Measurements from ENCODE around the gene C1orf50. TPM values are rescaled to one million over a fixed set of nuclear protein-coding genes. Genes with fewer than 3 reads are reported as not detected.
"Not testable (repeated sequence)": the region's sequence is repeated elsewhere in the genome, so short reads cannot be mapped to it uniquely, and the experiment has no call there.

Gene C1orf50
- 2.5 and 4.8 TPM in 2 replicates for total RNA-seq (2012; rRNA removed)

DNA sequence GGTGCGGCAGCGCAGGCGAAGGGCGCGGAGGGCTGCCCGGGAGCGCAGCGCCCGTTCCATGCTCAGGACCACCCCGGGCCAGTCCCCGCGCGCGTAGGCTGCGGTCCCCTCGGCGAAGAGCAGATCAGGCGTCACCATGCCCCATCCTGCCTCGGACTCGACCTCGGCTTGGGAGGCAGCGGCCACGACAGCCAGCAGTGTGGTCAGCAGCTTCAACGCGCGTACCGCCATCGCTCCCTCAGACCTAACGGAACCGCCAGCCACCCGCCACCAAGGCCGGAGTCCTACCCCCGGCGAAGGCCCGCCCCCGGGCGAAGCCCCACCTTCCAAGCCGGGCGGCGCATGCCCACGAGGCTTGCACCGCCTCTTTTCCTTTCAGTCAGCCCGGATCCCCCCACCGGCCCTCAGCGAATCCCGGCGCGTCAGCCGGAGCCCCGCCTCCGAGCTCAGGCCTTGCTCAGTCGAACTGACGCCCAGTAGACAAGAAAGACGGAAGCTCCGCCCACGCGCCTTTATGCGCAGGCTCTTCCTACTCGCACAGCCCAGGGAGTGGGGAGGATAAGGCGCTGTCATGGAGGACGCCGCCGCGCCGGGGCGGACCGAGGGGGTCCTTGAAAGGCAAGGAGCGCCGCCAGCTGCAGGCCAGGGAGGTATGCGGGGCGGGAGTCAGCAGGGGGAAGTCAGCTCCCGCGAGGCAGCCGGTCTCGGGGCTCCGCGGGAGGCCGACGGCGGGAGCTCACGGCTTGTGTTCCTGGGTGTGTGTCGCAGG, at the start of gene C1orf50, which contains the start of gene P3H1:
TSS of gene C1orf50 (plus strand) at position 509 of the 769 bp plus-strand sequence. CDS start at position 572, 63 bp downstream.
TSS of gene P3H1 (minus strand) at position 288 of the 769 bp plus-strand sequence. CDS start at position 231, 57 bp downstream.
- H3K9ac ChIP-seq (ENCODE audit: low read depth, low read length): peak within 1 kb of the TSS; percentile 92
- H3K4me3 ChIP-seq (ENCODE audit: low read length): peak within 1 kb of the TSS; percentile 86
- H3K36me3 ChIP-seq (ENCODE audit: insufficient read depth, low read length): peaks cover 6% of the 10 kb centered on the region
- H3K9me3 ChIP-seq (replicated peaks; ENCODE audit: low read length): no peaks in the 10 kb centered on the region
- H3K27me3 ChIP-seq (ENCODE audit: control insufficient read depth, insufficient read depth, low read length): no peaks in the 10 kb centered on the region
- H3K4me2 ChIP-seq (ENCODE audit: low read length): peak within 1 kb of the TSS; percentile 90
- H3K4me1 ChIP-seq (ENCODE audit: control insufficient read depth, insufficient read depth, low read length): peaks cover 19% of the 10 kb centered on the region

DNA sequence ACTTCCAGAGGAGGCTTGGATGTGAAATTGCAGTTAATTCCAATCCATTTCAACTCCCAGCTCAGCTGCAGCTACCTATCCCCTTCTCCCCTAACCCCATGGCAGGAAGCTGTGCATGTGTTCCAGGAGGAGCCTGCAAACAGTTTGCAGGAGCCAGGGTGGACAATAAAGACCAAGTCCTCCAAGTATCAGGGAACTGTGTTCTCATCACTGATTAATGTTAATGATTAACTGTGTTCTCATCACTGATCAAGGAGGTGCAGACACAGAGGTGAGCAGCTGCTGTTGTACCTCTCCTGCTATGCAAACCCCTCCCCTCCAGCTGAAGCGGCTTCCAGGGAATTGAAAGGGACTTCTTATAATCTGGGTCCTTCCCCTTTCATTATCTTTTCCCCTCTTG, 46.2 kb upstream of the C1orf50 start:
- no peak overlapping the region for H3K4me3 ChIP-seq (ENCODE audit: low read length)
- H3K9ac ChIP-seq (ENCODE audit: low read depth, low read length): no peak overlapping the region
- H3K9me3 ChIP-seq (replicated peaks; ENCODE audit: low read length): no peaks in the 10 kb centered on the region
- H3K27me3 ChIP-seq (ENCODE audit: control insufficient read depth, insufficient read depth, low read length): no peaks in the 10 kb centered on the region
- no peaks in the 10 kb centered on the region for H3K4me1 ChIP-seq (ENCODE audit: control insufficient read depth, insufficient read depth, low read length)
- H3K4me2 ChIP-seq (ENCODE audit: low read length): no peak overlapping the region
- peaks cover 7% of the 10 kb centered on the region for H3K36me3 ChIP-seq (ENCODE audit: insufficient read depth, low read length)

DNA sequence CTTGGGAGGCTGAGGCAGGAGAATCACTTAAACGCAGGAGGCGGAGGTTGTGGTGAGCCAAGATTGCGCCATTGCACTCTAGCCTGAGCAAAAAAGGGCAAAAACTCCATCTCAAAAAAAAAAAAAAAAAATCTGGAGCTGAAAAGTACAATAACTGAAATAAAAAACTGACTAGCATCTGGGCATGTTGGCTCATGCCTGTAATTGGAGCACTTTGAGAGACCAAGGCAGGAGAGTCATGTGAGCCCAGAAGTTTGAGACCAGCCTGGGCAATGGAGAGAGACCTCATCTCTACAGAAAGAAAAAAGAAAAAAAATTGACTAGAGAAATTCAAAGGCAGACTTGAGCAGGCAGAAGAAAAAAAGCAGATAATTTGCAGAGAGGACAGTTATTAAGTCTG, 45.1 kb upstream of the C1orf50 start:
- Histone ChIP-seq H3K9me3 (replicated peaks; ENCODE audit: low read length) (no peaks in the 10 kb centered on the region), H3K9ac (ENCODE audit: low read depth, low read length) (no peak overlapping the region), H3K27me3 (ENCODE audit: control insufficient read depth, insufficient read depth, low read length) (no peaks in the 10 kb centered on the region), H3K36me3 (ENCODE audit: insufficient read depth, low read length) (peaks cover 5% of the 10 kb centered on the region), H3K4me2 (ENCODE audit: low read length) (no peak overlapping the region), H3K4me3 (ENCODE audit: low read length) (no peak overlapping the region), H3K4me1 (ENCODE audit: control insufficient read depth, insufficient read depth, low read length) (no peaks in the 10 kb centered on the region)

DNA sequence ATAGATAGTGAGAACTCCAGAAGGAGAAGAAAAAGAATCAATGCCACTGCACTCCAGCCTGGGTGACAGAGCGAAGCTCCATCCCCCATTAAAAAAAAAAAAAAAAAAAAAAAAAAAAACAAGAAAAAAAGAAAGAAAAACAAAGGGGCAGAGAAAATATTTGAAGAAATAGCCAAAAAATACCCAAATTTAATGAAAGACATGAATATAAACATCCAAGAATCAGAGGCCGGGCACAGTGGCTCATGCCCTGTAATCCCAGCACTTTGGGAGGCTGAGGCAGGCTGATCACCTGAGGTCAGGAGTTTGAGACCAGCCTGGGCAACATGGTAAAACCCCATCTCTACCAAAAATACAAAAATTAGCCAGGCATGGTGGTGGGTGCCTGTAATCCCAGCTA, 44.6 kb upstream of the C1orf50 start:
- not testable (repeated sequence) for H3K9me3 ChIP-seq (replicated peaks; ENCODE audit: low read length); H3K4me3 ChIP-seq (ENCODE audit: low read length); H3K27me3 ChIP-seq (ENCODE audit: control insufficient read depth, insufficient read depth, low read length); H3K4me1 ChIP-seq (ENCODE audit: control insufficient read depth, insufficient read depth, low read length); H3K4me2 ChIP-seq (ENCODE audit: low read length); H3K9ac ChIP-seq (ENCODE audit: low read depth, low read length); H3K36me3 ChIP-seq (ENCODE audit: insufficient read depth, low read length)

DNA sequence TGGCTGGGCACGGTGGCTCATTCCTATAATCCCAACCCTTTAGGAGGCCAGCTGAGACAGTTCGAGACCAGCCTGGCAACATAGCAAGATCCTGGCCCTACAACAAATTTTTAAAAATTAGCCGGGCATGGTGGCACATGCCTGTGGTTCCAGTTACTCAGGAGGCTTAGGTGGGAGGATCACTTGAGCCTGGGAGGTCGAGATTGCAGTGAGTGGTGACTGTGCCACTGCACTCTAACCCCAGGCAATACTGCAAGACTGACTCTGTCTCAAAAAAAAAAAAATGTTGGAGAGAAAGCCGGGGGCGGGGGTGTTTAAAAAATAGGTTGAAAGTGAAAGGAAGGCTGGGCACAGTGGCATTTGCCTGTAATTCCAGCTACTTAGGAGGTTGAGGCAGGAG, 43.5 kb upstream of the C1orf50 start:
- H3K4me2 ChIP-seq (ENCODE audit: low read length): no peak overlapping the region
- no peaks in the 10 kb centered on the region for H3K27me3 ChIP-seq (ENCODE audit: control insufficient read depth, insufficient read depth, low read length)
- H3K36me3 ChIP-seq (ENCODE audit: insufficient read depth, low read length): no peaks in the 10 kb centered on the region
- no peak overlapping the region for H3K9ac ChIP-seq (ENCODE audit: low read depth, low read length)
- H3K4me1 ChIP-seq (ENCODE audit: control insufficient read depth, insufficient read depth, low read length): no peaks in the 10 kb centered on the region
- H3K9me3 ChIP-seq (replicated peaks; ENCODE audit: low read length): no peaks in the 10 kb centered on the region
- H3K4me3 ChIP-seq (ENCODE audit: low read length): no peak overlapping the region

DNA sequence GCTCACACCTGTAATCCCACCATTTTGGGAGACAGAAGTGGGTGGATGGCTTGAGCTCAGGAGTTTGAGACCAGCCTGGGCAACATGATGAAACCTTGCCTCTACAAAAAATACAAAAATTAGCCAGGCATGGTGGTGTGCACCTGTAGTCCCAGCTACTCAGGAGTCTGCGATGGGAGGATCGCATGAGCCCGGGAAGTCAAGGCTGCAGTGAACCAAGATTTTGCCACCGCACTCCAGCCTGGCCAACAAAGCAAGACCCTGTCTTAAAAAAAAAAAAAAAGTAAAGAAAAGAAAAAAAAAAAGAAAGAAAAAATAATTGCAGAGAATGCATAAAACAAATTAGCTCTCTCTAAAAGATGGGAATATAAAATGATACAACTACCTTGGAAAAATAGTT, 41.2 kb upstream of the C1orf50 start:
- not testable (repeated sequence) for H3K4me3 ChIP-seq (ENCODE audit: low read length); H3K27me3 ChIP-seq (ENCODE audit: control insufficient read depth, insufficient read depth, low read length); H3K9ac ChIP-seq (ENCODE audit: low read depth, low read length); H3K9me3 ChIP-seq (replicated peaks; ENCODE audit: low read length); H3K36me3 ChIP-seq (ENCODE audit: insufficient read depth, low read length); H3K4me1 ChIP-seq (ENCODE audit: control insufficient read depth, insufficient read depth, low read length); H3K4me2 ChIP-seq (ENCODE audit: low read length)

DNA sequence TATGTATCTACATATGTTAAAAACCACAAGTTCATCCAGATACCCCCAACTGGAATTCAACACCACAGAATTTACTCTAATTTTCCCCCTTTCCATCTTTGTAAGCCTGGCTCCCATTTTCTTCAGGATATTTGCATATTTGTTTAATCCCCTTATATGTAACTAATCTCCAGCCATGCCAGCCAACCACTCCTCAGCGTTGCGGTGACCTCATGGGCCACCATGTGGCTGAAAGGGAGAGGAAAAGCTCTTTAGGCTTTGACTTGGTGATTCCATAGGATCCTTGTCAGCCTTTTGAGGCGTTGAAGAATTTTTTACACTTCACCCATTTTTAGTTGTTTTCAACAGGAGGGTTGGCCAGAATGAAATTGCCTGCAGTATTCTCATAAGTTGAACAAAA, 37.0 kb upstream of the C1orf50 start:
- Histone ChIP-seq H3K36me3 (ENCODE audit: insufficient read depth, low read length) (no peaks in the 10 kb centered on the region), H3K4me1 (ENCODE audit: control insufficient read depth, insufficient read depth, low read length) (no peaks in the 10 kb centered on the region), H3K4me2 (ENCODE audit: low read length) (no peak overlapping the region), H3K27me3 (ENCODE audit: control insufficient read depth, insufficient read depth, low read length) (no peaks in the 10 kb centered on the region), H3K4me3 (ENCODE audit: low read length) (no peak overlapping the region), H3K9me3 (replicated peaks; ENCODE audit: low read length) (no peaks in the 10 kb centered on the region), H3K9ac (ENCODE audit: low read depth, low read length) (no peak overlapping the region)

DNA sequence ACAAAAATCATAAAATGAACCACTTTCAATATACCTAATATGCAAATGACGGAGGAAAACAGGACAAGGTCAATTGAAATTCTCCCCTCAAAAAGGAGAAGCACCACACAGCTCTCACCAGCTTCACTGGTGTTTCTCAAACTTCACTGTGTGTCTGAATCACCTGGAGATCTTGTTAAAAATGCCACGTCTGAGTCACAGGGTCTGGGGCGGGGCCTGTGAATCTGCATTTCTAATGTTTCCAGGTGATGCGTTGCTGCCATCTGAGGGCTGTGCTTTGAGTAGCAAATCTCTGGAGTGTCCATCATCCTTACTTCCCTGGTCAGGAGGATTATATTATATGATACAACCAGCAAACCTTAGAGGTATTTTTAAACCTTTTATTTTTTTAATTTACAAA, 36.1 kb upstream of the C1orf50 start:
- H3K9me3 ChIP-seq (replicated peaks; ENCODE audit: low read length): no peaks in the 10 kb centered on the region
- H3K36me3 ChIP-seq (ENCODE audit: insufficient read depth, low read length): no peaks in the 10 kb centered on the region
- H3K27me3 ChIP-seq (ENCODE audit: control insufficient read depth, insufficient read depth, low read length): no peaks in the 10 kb centered on the region
- no peak overlapping the region for H3K9ac ChIP-seq (ENCODE audit: low read depth, low read length)
- H3K4me1 ChIP-seq (ENCODE audit: control insufficient read depth, insufficient read depth, low read length): no peaks in the 10 kb centered on the region
- no peak overlapping the region for H3K4me3 ChIP-seq (ENCODE audit: low read length)
- no peak overlapping the region for H3K4me2 ChIP-seq (ENCODE audit: low read length)

DNA sequence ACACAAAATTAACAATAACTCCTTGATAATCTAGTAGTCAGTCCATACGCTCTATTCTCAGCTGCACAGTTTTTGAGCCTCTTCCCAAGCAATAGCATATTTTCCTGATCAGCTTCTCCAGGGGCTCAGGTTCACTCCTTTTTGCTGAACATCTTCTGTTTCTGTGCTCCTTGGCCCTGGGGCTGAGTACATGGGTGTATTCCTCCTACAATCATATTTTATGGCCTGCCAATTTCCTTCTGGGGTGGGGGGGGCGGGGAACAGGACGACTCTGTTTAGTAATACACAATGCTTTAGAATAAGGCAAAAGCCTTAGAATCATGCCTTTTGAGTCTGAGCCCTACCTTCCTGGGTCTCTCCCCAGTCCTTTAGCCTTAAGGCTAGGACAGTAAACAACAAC, 35.5 kb upstream of the C1orf50 start:
- H3K4me2 ChIP-seq (ENCODE audit: low read length): no peak overlapping the region
- H3K9ac ChIP-seq (ENCODE audit: low read depth, low read length): no peak overlapping the region
- H3K27me3 ChIP-seq (ENCODE audit: control insufficient read depth, insufficient read depth, low read length): no peaks in the 10 kb centered on the region

DNA sequence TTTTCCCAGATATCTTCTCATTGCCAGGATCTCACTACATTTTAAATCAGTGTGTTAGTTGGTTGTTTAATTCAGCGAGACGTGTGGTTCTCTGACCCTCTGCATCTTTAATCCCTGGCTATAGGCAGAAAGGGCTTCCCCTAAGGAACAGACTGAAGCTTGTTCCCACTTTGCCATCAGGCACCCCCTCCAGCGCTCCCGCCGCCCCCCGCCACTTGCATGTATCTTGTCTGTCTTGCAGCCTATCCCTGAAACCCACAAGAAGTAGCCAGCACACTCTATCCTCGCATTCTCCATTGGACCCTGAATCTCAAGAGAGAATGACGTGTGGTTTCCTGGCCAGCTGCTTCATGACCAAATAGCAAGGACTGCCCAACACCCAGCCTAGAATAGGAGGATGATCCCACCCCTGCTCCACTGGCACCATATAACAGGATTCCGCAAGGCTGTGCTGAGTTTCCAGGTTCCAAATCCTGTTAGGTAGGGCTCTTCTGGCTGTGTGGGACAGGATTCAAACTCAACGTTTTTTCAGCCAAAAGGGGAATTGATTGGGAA, 34.8 kb upstream of the C1orf50 start:
- H3K4me1 ChIP-seq (ENCODE audit: control insufficient read depth, insufficient read depth, low read length): no peaks in the 10 kb centered on the region
- H3K9ac ChIP-seq (ENCODE audit: low read depth, low read length): no peak overlapping the region
- no peak overlapping the region for H3K4me2 ChIP-seq (ENCODE audit: low read length)
- H3K27me3 ChIP-seq (ENCODE audit: control insufficient read depth, insufficient read depth, low read length): no peaks in the 10 kb centered on the region
- H3K4me3 ChIP-seq (ENCODE audit: low read length): no peak overlapping the region
- H3K36me3 ChIP-seq (ENCODE audit: insufficient read depth, low read length): no peaks in the 10 kb centered on the region
- no peaks in the 10 kb centered on the region for H3K9me3 ChIP-seq (replicated peaks; ENCODE audit: low read length)

More for the DNA sequence above, 35.5 kb upstream of the C1orf50 start:
- no peaks in the 10 kb centered on the region for H3K36me3 ChIP-seq (ENCODE audit: insufficient read depth, low read length)
- H3K4me3 ChIP-seq (ENCODE audit: low read length): no peak overlapping the region
- H3K4me1 ChIP-seq (ENCODE audit: control insufficient read depth, insufficient read depth, low read length): no peaks in the 10 kb centered on the region
- no peaks in the 10 kb centered on the region for H3K9me3 ChIP-seq (replicated peaks; ENCODE audit: low read length)

DNA sequence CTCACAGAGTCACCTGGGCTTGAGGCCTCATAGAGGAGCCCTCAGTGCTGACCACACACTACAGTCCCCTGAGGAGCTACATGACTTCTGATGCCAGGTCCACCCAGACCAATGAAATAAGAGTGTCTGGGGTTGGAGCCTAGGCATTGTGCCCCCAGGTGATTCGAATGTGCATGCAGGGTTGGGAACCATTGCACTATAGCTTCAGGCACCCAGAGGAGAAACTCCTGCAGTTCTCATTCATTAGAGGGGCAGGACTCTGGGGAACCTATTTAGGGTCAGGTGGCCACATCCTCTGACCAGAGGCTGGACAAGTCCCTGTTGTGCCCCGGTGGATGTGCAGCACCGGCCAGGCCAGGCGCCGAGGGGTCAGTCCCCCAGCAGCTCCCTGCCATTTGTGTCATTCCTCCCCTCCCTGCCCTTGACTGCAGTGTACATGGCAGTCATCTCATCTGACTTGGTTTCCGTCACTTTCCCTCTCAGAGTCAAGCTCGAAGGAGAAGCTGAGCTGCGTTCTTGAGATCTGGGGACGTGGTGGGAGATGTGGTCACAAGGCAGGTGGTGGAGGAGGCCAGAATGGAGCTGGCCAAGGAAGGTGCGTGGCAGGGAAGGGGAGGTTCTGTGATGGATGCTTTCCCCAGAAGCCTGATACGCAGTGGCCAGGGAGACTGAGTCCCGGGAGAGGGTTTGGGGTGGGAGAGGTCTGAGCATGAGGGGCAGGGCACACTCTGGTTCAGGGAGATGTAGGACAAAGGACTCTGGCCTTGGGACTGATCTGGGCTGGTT, 33.4 kb upstream of the C1orf50 start:
- H3K4me1 ChIP-seq (ENCODE audit: control insufficient read depth, insufficient read depth, low read length): no peaks in the 10 kb centered on the region
- no peak overlapping the region for H3K9ac ChIP-seq (ENCODE audit: low read depth, low read length)
- H3K27me3 ChIP-seq (ENCODE audit: control insufficient read depth, insufficient read depth, low read length): no peaks in the 10 kb centered on the region
- no peaks in the 10 kb centered on the region for H3K36me3 ChIP-seq (ENCODE audit: insufficient read depth, low read length)
- no peaks in the 10 kb centered on the region for H3K9me3 ChIP-seq (replicated peaks; ENCODE audit: low read length)
- no peak overlapping the region for H3K4me2 ChIP-seq (ENCODE audit: low read length)
- H3K4me3 ChIP-seq (ENCODE audit: low read length): no peak overlapping the region
